GM20000 (cell line): ENCODE results near the gene SFT2D1.

Experiments
- DNase-seq: peaks from one replicate; pipeline ENCODE4 v3.0.0; 2012; ENCODE audit warnings: low spot score
- CTCF ChIP-seq: IDR thresholded peaks from 2 replicates; pipeline ENCODE4 v1.5.1; 2012; ENCODE audit warnings: mild to moderate bottlenecking, control low read depth; ENCODE audit errors: extremely low read depth, missing control alignments

SFT2D1 gene

GRCh38 chr6:166286839-166287271 is 55.5 kb downstream of the SFT2D1 start:
- peak; percentile 59 for DNase-seq
- TF ChIP-seq CTCF = no peak

DNA sequence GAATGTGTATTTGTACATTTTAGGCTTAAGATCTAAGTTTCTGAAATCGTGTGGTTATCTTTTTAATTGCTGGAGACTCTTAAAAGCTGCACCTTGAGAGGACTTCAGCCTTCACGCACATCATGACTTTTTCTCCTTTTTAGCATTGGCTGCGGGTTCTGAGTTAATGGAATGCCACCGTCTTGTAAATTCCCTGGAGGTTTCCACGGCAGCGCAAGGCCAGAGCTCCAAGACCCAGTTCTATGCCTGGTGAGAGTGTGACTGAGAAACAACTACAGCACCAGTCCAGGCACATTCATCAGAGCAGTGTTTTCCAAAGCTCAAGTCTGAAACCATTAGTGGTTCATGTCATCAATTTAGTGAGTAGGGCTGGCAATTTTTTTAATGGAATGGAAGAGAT is 57.1 kb downstream of the SFT2D1 start:
- TF ChIP-seq CTCF = no peak

GRCh38 chr6:166284640-166285039 is 57.7 kb downstream of the SFT2D1 start:
- TF ChIP-seq CTCF = no peak
- DNase-seq = no peak

More for the DNA sequence above, 57.1 kb downstream of the SFT2D1 start:
- no peak for DNase-seq

DNA sequence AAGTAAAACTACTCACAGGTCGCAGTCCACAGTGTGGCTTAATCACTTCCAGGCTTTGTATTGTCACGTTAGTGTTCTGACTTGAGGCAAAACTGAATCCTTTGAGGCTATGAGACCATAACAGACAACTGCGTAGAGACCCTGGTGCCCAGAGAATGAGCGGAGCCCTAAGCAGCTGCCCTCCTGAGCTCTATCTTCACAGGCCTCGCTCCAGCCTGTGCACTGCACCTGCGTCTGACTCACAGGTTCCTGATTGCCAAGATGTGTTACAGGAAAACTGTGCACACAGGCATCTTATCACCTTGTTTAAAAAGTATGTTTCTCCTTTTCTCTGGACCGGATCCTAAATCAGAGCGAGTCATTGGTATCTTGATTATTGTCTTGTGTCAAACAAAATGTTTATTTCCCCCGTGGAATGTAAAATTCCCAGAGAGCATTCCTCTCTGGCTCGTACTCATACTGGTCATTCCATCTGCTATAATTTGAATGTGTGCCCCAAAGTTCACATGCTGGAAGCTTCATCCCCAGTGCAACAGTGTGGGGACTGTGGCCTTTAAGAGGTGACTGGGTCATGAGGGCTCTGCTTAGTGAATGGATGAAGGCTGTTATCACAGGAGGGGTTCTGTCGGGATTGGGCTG is 59.8 kb downstream of the SFT2D1 start:
- no peak for DNase-seq

DNA sequence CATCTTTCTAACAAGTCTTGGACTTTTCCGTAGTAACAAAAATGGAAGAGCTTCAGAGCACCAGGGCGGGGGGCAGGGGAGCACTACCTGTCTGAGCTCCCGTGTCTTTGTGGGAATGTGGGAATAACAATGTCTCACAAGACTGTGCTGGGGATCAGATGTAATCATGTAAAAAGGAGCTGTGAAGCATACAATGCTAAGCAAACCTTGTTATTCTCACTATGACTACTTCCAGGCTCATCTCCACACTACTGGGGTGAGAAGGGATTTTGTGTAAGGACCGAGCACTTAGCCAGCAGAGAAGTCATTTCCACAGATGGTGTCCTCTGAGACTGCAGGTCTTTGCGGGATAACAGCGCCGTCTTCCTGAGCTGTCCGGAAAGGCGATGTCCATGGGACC is 61.2 kb downstream of the SFT2D1 start:
- TF ChIP-seq CTCF = no peak
- no peak for DNase-seq

More for the DNA sequence above, 59.8 kb downstream of the SFT2D1 start:
- no peak for TF ChIP-seq CTCF

GRCh38 chr6:166279393-166279679 is 63.0 kb downstream of the SFT2D1 start:
- TF ChIP-seq CTCF = no peak

GRCh38 chr6:166278579-166279392 is 63.6 kb downstream of the SFT2D1 start:
- no peak for DNase-seq
- TF ChIP-seq CTCF = no peak

More at GRCh38 chr6:166279393-166279679, 63.0 kb downstream of the SFT2D1 start:
- DNase-seq = no peak
